Activated CD8-positive, alpha-beta memory T cell treated with anti-CD3 and anti-CD28 coated beads, Interleukin-2, amount 50 U/mL, for 24 hours (primary cell): ENCODE measurements around the gene TRIP13.
"Not testable (repeated sequence)": the region's sequence is repeated elsewhere in the genome, so short reads cannot be mapped to it uniquely, and the experiment has no call there.

Experiments
- DNase-seq: peaks from one replicate; pipeline ENCODE4 v3.0.0-alpha.2; 2020; ENCODE audit errors: extremely low read depth

TRIP13 gene

DNA sequence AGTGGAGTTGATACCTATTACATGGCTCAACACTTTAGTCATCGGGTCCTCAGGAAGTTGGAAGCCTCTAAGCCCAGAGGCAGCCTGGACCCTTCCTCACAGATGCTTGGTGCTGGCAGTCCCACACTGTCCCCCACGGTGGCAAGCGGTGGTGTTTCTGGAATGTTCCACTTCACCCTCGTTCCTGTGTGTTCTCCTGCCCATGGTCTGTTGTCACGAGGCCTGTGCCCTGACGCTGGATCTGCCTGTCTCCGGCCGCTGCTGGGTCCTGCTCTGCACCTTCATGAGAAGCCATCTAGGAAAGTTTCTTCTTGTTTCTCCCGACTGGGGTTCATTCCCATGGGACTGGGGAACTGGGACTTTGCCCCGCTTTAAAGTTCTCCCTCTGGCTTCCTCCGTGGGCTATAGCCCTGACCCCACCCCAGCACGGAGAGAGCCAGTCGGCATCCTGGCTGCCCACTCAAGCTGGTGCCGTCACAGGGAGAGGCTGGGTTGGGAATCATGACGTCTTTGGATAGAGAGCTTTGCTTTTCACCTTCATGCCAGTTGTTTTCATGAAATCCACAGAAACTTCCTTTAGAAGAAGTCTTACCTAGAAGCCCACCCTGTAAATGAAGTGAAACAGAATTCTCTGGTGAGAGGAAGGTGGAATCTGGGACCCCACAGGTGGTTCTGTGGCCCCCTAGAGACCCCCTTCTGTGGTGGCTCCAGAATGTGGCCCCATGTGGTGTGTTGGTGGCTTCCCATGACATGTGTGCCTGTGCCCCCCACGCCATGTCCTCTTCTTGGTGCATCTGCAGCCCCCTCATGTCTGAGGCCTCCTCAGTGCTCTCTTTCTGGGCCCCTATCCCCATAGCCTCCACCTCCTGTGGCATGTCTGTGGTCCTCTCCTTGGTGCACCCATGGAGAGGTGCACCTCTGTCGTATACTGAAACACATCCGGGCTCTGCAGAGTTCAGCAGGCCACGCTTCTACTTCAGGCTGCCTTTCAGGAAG lies 43.8 kb downstream of the TRIP13 start:
- no peak for DNase-seq

DNA sequence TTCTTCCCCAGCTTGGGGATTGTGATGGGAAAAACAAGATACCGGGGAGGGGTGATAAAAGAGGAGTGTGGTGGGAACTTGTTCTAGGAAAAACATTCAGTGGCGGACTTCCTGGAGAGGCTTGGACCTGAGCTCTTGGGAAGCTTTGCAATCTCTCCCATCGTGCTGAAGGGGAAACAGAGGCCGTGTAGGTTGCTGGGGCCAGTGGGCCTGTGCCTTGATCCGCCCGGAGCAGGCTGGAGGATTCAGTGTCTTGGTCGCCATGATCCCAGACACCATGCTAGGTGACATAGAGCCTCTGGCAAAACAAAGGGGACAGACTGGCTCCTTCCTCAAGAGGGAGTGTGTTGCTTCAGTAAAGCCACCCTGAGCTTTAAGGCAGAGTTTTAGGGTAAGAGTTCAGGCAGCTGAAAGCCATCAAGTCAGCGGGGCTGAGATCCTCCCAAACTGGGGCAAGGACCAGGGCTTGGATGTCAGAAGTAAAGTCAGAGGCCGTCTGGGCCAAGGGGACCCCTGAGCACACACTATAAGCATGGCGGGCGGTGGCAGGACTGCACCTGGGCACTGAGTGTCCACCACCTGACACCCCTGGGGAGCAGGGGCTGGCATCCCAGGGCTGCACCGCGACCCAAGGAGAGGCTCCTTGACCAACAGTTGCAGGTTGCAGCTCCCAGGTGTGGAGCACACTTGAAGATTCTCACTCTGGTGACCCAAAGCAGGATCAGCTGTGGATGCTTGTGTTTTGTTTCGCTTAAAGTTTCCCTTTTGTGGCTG lies 44.7 kb downstream of the TRIP13 start:
- no peak for DNase-seq

- DNase-seq = no peak
Measured at GRCh38 chr5:939368-939767, 46.7 kb downstream of the TRIP13 start.

DNA sequence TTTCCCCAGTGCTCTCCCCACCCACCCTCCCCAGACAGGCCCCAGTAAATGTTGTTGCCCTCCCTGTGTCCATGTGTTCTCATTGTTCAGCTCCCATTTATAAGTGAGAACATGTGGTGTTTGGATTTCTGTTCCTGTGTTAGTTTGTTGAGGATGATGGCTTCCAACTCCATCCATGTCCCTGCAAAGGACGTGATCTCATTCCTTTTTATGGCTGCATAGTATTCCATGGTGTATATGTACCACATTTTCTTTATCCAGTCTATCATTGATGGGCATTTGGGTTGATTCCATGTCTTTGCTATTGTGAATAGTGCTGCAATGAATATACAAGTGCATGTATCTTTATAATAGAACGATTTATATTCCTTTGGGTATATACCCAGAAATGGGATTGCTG lies 48.1 kb downstream of the TRIP13 start:
- DNase-seq = not testable (repeated sequence)

GRCh38 chr5:943201-943917 lies 50.7 kb downstream of the TRIP13 start:
- DNase-seq = no peak

GRCh38 chr5:943918-944620 lies 51.4 kb downstream of the TRIP13 start:
- no peak for DNase-seq

DNA sequence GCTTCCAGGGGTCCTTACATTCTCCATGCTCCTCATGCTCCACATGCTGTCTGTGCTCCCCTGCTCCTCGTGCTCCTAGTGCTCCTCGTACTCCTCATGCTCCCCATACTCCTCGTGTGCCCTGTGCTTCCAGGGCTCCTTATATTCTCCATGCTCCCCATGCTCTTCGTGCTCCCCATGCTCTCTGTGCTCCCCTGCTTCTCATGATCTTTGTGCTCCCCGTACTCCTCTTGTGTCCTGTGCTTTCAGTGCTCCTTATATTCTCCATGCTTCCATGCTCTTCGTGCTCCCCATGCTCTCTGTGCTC lies 51.9 kb downstream of the TRIP13 start:
- DNase-seq = no peak

DNA sequence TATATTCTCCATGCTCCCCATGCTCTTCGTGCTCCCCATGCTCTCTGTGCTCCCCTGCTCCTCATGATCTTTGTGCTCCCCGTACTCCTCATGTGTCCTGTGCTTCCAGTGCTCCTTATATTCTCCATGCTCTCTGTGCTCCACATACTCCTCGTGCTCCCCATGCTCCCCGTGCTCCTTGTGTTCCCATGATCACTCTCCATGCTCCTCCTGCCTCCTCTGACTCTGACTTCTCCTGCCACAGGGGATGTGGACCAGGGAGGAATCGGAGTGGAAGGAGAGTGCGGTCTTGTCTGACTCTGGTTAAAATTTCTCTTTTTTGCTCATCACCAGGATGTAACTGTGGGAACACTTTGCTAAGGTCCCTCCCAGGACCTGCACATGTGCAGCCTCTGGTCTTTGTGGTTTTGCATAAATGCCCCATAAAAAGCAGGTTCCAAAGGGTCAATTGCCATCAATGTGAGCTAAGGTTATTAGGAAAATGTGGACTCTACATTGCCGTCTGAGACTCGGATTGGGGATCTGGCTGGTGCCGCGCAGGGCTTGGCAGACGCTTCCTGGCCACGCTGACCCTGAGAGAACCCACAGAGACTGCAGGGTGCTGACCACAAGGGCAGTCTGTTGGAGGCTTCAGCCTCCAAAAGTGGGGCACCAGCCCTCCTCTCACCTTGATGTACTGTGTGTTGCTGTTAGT lies 52.5 kb downstream of the TRIP13 start:
- DNase-seq = no peak

DNA sequence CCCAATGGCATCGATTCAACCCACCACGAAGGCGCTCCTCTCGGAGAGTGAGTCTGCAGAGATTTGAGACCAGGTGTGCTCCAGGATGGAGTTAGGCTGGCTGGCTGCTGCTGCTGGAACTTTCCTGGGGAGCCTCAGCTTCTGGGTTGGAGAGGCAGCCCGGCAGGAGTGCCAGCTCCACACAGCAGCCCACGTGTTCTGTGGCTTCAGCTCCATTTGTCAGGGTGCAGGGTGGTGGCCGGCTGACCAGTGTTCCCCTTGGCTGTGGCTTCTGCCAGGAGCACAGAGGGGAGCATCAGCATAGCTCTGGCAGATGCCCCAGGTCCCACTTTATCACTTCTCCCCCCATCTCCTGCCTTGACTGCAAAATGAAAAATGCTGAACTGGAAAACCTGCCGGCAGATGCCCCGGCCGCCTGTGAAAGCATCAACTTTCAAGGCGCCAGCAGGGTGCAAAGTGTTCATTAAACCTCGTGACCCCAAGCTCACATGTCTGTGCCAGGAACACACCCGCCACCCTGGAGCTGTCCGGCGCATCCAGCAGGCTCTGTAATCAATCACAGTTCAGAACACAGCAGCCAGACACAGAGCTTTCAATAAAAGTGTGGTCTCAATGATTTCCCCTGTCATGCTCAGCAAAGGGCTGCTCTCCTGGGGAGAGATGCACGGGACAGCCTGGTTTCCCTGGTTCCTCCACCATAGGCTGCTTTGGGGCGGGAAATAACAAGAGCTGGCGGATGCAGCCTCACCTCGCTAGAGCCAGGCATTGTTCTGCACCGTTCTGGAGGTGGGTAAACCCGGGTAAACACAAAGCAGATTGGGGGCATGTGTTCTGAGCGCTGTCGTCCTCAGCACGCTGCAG lies 53.2 kb downstream of the TRIP13 start:
- no peak for DNase-seq

- no peak for DNase-seq
Measured at GRCh38 chr5:946720-947625, 54.3 kb downstream of the TRIP13 start.

DNA sequence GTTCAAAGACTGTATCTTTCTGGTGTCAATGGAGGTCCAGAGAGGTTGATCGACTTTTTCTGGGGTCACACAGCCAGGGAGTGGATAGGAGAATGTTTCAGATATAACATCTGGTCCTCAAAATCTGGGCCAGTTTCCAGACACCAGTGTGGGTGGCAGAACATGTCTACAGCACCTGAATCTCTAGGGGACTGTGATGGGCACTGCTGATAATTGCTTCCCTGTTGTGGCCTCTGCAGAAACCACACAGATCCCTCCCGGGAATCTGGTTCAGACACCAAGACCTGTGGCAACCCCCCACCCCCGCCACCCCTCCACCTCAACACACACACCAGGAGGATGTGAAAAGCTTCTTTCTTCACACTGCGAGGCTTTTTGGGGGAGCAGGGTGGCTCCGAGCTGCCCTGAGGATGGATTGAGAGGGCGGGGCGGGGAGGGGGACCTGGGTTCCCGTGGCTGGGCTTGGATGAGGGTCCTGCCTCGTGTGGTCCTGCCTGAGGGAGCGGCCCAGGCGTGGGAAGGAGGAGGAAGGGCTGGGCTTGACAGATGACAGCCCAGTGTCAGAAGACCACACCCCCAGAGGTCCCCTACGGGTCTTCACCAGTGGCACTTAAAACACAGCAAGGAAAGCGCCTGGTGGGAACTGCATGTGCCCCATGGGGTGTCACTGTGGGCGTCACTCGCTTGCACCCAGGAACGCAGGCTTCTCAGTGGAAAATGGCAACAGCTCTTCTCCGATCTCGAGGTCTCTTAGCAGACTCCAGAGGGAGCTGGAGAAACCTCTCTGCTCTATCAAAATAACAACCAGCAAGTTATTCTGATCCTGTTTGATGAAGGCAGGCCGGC lies 55.2 kb downstream of the TRIP13 start:
- no peak for DNase-seq

- no peak for DNase-seq
Measured at GRCh38 chr5:948472-949274, 56.0 kb downstream of the TRIP13 start.

- DNase-seq = no peak
Measured at GRCh38 chr5:949275-949543, 56.5 kb downstream of the TRIP13 start.

DNA sequence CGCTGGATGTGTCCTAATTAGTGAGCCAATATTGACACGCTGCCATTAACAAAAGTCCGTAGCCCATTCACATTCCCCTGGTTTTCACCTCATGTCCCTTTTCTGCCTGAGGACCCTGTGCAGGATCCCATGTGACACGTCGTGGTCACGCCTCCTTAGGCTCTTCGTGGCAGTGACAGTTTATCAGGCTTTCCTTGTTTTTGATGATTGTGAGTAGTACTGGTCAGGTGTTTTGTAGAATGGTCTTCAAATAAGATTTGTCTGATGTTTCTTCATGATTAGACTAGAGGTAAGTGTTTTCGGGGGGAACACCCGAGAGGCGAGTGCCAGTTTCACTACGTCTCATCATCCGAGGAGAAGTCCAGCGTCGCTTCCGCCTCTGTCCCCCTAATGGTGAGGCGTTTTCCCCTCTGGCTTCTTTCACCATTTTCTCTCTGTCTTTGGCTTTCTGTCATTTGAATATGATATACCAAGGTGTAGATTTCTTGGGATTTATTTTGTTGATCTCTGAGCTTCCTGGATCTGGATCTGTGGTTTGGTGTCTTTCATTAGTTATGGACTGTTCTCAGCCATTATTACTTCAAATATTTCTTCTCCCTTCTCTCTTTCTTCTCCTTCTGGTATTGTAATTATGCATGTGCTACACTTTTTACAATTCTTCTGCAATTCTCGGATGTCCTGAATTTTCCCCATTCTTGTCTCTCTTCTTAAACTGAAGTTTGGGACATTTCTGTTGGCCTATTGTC lies 57.3 kb downstream of the TRIP13 start:
- DNase-seq = no peak

DNA sequence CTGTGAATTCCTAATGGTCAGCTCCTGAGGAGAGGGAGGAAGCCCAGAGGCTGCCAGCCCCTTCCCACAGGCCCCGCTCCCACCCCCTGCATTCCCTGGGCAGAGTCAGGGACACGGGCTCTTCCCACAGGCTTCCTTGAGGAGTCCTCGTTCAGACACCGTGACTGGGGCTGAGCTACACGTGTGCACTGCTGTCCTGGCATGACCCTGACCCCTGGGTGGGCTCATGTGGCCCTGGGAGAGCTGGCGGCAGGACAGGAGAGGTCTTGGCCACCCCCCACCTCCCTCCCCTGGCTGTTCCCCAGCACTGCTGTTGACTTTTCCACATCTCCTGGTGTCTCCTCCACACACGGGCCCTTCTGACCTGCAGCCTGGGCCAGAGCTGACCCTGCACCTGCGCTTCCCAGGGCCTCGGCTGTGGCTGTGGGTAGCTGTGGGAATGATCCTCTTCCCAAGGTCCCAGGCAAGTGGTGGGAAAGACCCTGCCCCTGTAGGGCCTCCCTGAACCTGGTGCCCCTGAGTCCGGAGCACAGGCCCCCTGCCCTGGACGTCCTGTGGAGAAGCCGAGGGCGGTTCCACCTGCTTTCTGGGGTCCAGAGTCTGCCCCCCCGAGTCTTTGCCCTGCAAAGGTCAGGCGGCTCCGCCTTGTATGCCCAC lies 59.4 kb downstream of the TRIP13 start:
- no peak for DNase-seq

GRCh38 chr5:952597-953271 lies 60.0 kb downstream of the TRIP13 start:
- no peak for DNase-seq
